ENCODE results near the gene AMOTL2.
A peak's percentile ranks its signal among the peaks of the same experiment; 100 is the strongest.

DNA sequence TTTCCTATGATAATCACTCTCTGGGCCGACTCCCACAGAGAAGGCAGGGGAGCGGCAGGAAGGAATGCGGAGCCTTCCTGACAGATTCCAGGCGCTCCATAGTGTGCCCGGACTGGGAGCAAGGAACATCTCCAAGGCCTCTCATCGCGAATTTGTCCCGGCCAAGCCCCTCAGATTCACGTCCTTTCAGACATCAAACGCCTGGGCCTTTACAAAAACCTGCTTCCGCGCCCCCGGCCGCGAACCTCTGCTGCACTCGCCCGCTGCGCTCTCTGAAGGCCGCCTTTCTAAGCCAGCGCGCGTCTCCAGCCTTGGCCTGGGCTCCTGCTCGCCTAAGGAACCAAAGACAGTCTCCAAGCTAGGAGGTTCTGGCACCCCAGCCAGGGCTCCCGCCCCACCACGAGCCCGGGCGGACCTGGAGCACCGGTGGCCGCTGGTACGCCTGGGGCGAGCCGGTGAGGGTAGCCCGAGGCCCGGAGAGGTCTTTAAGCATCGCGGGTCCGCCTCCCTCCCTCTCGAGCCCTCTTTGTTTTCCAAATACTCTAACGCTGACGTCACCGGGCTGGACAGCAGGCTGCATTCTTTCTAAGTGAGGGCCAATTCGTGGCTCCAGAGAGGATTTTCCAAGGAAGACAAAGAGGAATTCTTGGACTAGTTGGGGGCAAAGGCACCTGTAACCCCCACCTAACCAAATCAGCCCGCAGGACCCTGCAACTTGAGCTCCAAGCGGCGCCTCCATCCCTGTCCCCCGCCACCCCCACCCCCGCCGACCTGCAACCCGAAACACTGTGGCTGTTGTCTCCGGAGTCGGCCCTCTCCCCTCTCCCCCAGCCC lies 759 bp downstream of the AMOTL2 start:
- TF ChIP-seq CTCF (IDR thresholded peaks at IDR 0.05) (no peak), POLR2AphosphoS5 (IDR thresholded peaks at IDR 0.05) (peak; percentile 72 to 89 (median 81)), POLR2A (IDR thresholded peaks at IDR 0.05) (peak; percentile 61)
